Measurements from ENCODE around the gene PER3. TPM values are rescaled to one million over a fixed set of nuclear protein-coding genes. Genes with fewer than 3 reads are reported as not detected.

Gene PER3
- total RNA-seq, 3 donors from 2014 or later: 6.9 to 42.1 (median 14.7) TPM

- no peak for ATAC-seq
- Histone ChIP-seq H3K36me3 (ENCODE audit: low read depth) (no peaks in the 10 kb centered on the region), H3K9me3 (no peaks in the 10 kb centered on the region), H3K4me3 (no peak overlapping the region), H3K4me1 (ENCODE audit: low read depth) (no peaks in the 10 kb centered on the region)
- intact Hi-C loops (cut with DNase I, micrococcal nuclease): loop anchor here in 1 of 2 donors (10.0 kb wide), 1 partner anchor 49 kb away; no protein-coding TSS in a partner anchor
- no peak for DNase-seq
- TF ChIP-seq CTCF (IDR thresholded peaks at IDR 0.05): no peak
Observed at GRCh38 chr1:7754234-7754633, 29.9 kb upstream of the PER3 start.

GRCh38 chr1:7755448-7755847 lies 28.6 kb upstream of the PER3 start:
- no peaks in the 10 kb centered on the region for H3K9me3 ChIP-seq
- intact Hi-C loops (cut with DNase I, micrococcal nuclease): loop anchor here in 1 of 2 donors (10.0 kb wide), 1 partner anchor 51 kb away; no protein-coding TSS in a partner anchor
- ATAC-seq (no peak), DNase-seq (no peak)
- no peak for TF ChIP-seq CTCF (IDR thresholded peaks at IDR 0.05)
- H3K4me1 ChIP-seq (ENCODE audit: low read depth): no peaks in the 10 kb centered on the region
- H3K4me3 ChIP-seq: no peak overlapping the region
- H3K36me3 ChIP-seq (ENCODE audit: low read depth): no peaks in the 10 kb centered on the region

- ATAC-seq (no peak), DNase-seq (no peak)
- no peak for TF ChIP-seq CTCF (IDR thresholded peaks at IDR 0.05)
- intact Hi-C loops (cut with DNase I, micrococcal nuclease): no loop called here
- Histone ChIP-seq H3K36me3 (ENCODE audit: low read depth) (no peaks in the 10 kb centered on the region), H3K4me3 (no peak overlapping the region), H3K4me1 (ENCODE audit: low read depth) (no peaks in the 10 kb centered on the region), H3K9me3 (no peaks in the 10 kb centered on the region)
Observed at GRCh38 chr1:7760245-7760644, 23.8 kb upstream of the PER3 start.

- H3K36me3 ChIP-seq (ENCODE audit: low read depth): no peaks in the 10 kb centered on the region
- no peak for DNase-seq
- ATAC-seq: no peak
- H3K9me3 ChIP-seq: no peaks in the 10 kb centered on the region
- H3K4me3 ChIP-seq: no peak overlapping the region
- intact Hi-C loops (cut with DNase I, micrococcal nuclease): no loop called here
- no peak for TF ChIP-seq CTCF (IDR thresholded peaks at IDR 0.05)
- H3K4me1 ChIP-seq (ENCODE audit: low read depth): no peaks in the 10 kb centered on the region
Observed at GRCh38 chr1:7761103-7761502, 23.0 kb upstream of the PER3 start.

GRCh38 chr1:7767176-7767575 lies 16.9 kb upstream of the PER3 start:
- intact Hi-C loops (cut with DNase I, micrococcal nuclease): no loop called here
- peaks cover 4% of the 10 kb centered on the region for H3K4me1 ChIP-seq (ENCODE audit: low read depth)
- no peaks in the 10 kb centered on the region for H3K36me3 ChIP-seq (ENCODE audit: low read depth)
- no peak overlapping the region for H3K4me3 ChIP-seq
- ATAC-seq (no peak), DNase-seq (no peak)
- no peak for TF ChIP-seq CTCF (IDR thresholded peaks at IDR 0.05)
- no peaks in the 10 kb centered on the region for H3K9me3 ChIP-seq

- Histone ChIP-seq H3K36me3 (ENCODE audit: low read depth) (no peaks in the 10 kb centered on the region), H3K4me3 (no peak overlapping the region), H3K9me3 (no peaks in the 10 kb centered on the region), H3K4me1 (ENCODE audit: low read depth) (peaks cover 11% of the 10 kb centered on the region)
- intact Hi-C loops (cut with DNase I, micrococcal nuclease): no loop called here
- TF ChIP-seq CTCF (IDR thresholded peaks at IDR 0.05): no peak
- DNase-seq (no peak), ATAC-seq (no peak)
Observed at GRCh38 chr1:7768583-7768982, 15.5 kb upstream of the PER3 start.

Measured in mucosa of descending colon (tissue), 3 donors.